Hindlimb muscle (tissue), 1 donor: ENCODE results near the gene RFX3. TPM values are rescaled to one million over a fixed set of nuclear protein-coding genes. Genes with fewer than 3 reads are reported as not detected.
A peak's percentile ranks its signal among the peaks of the same experiment; 100 is the strongest.

Experiments
- DNase-seq: peaks from one replicate; pipeline ENCODE4 v3.0.0-alpha.2; 2013
- polyA plus RNA-seq: library from polyadenylated mRNA; unstranded; fragments of 120-200 nt; gene quantifications from one replicate; pipeline ENCODE4 v1.2.1, GENCODE V29; 2013; ENCODE audit not compliant: insufficient read length

RFX3 gene
- polyA plus RNA-seq, 1 donor, result 5.0 TPM

- DNase-seq, result no peak
Observed at GRCh38 chr9:3475300-3476020, 50.3 kb downstream of the RFX3 start.

GRCh38 chr9:3474821-3475220, 51.0 kb downstream of the RFX3 start:
- no peak for DNase-seq

- no peak for DNase-seq
Observed at GRCh38 chr9:3473405-3473804, 52.4 kb downstream of the RFX3 start.

- DNase-seq, result no peak
Observed at GRCh38 chr9:3471883-3472282, 53.9 kb downstream of the RFX3 start.

GRCh38 chr9:3468421-3469205, 57.2 kb downstream of the RFX3 start:
- no peak for DNase-seq

- peak; percentile 3 for DNase-seq
Observed at GRCh38 chr9:3467593-3468219, 58.1 kb downstream of the RFX3 start.

GRCh38 chr9:3464033-3464638, 61.7 kb downstream of the RFX3 start:
- DNase-seq, result no peak

GRCh38 chr9:3458806-3459475, 66.9 kb downstream of the RFX3 start:
- DNase-seq, result peak; percentile 10

- DNase-seq, result no peak
Observed at GRCh38 chr9:3457175-3457574, 68.6 kb downstream of the RFX3 start.

GRCh38 chr9:3455717-3456116, 70.1 kb downstream of the RFX3 start:
- DNase-seq, result no peak

- DNase-seq, result no peak
Observed at GRCh38 chr9:3455094-3455493, 70.7 kb downstream of the RFX3 start.

- no peak for DNase-seq
Observed at GRCh38 chr9:3451956-3452355, 73.8 kb downstream of the RFX3 start.

- no peak for DNase-seq
Observed at GRCh38 chr9:3447788-3448187, 78.0 kb downstream of the RFX3 start.

GRCh38 chr9:3447143-3447542, 78.7 kb downstream of the RFX3 start:
- DNase-seq, result no peak

GRCh38 chr9:3446313-3446712, 79.5 kb downstream of the RFX3 start:
- DNase-seq, result no peak

- no peak for DNase-seq
Observed at GRCh38 chr9:3444016-3444415, 81.8 kb downstream of the RFX3 start.

GRCh38 chr9:3441197-3441816, 84.5 kb downstream of the RFX3 start:
- peak; percentile 11 for DNase-seq

GRCh38 chr9:3436629-3437420, 89.0 kb downstream of the RFX3 start:
- DNase-seq, result no peak

- no peak for DNase-seq
Observed at GRCh38 chr9:3435732-3436131, 90.1 kb downstream of the RFX3 start.

- DNase-seq, result no peak
Observed at GRCh38 chr9:3434594-3434993, 91.2 kb downstream of the RFX3 start.

- no peak for DNase-seq
Observed at GRCh38 chr9:3433754-3434153, 92.0 kb downstream of the RFX3 start.
